GM18951 (cell line): ENCODE results near the gene SFTPD.

Experiments
- POLR2A ChIP-seq: IDR thresholded peaks from 4 replicates; pipeline ENCODE4 v1.6.1; 2011; ENCODE audit warnings: mild to moderate bottlenecking; ENCODE audit not compliant: insufficient read length, insufficient read depth; ENCODE audit errors: extremely low read depth
- in situ Hi-C: fragments of 300-500 bp; cut with MboI; formaldehyde crosslinking; loops from one replicate; pipeline ENCODE4 v1.12.0; 2022; ENCODE audit warnings: low sequenced_read_pairs, mixed read lengths, inconsistent platforms; ENCODE audit not compliant: unreplicated experiment

SFTPD gene

GRCh38 chr10:79941585-79942210 is 7.2 kb downstream of the SFTPD start:
- no peak for TF ChIP-seq POLR2A
- in situ Hi-C loops: loop anchor here (25.0 kb wide), 2 partner anchors 296 to 379 kb away; partner anchors contain the start of gene SFTPA2

- in situ Hi-C loops: loop anchor here (25.0 kb wide), 2 partner anchors 296 to 379 kb away; partner anchors contain the start of gene SFTPA2
- TF ChIP-seq POLR2A: no peak
Measured at GRCh38 chr10:79941146-79941545, 7.8 kb downstream of the SFTPD start.

GRCh38 chr10:79940431-79940830 is 8.5 kb downstream of the SFTPD start:
- in situ Hi-C loops: loop anchor here (25.0 kb wide), 2 partner anchors 297 to 378 kb away; partner anchors contain the start of gene SFTPA2
- TF ChIP-seq POLR2A: no peak

- no peak for TF ChIP-seq POLR2A
- in situ Hi-C loops: loop anchor here (25.0 kb wide), 2 partner anchors 297 to 378 kb away; partner anchors contain the start of gene SFTPA2
Measured at GRCh38 chr10:79939969-79940368, 8.9 kb downstream of the SFTPD start.

- no peak for TF ChIP-seq POLR2A
- in situ Hi-C loops: loop anchor here (25.0 kb wide), 2 partner anchors 298 to 377 kb away; partner anchors contain the start of gene SFTPA2
Measured at GRCh38 chr10:79938728-79939406, 10.0 kb downstream of the SFTPD start.

GRCh38 chr10:79937701-79938151 is 11.2 kb downstream of the SFTPD start:
- no peak for TF ChIP-seq POLR2A
- in situ Hi-C loops: loop anchor here (25.0 kb wide), 2 partner anchors 300 to 375 kb away; partner anchors contain the start of gene SFTPA2

GRCh38 chr10:79936625-79937615 is 12.0 kb downstream of the SFTPD start:
- no peak for TF ChIP-seq POLR2A
- in situ Hi-C loops: loop anchor here (25.0 kb wide), 2 partner anchors 300 to 375 kb away; partner anchors contain the start of gene SFTPA2

GRCh38 chr10:79933961-79934360 is 14.9 kb downstream of the SFTPD start:
- in situ Hi-C loops: loop anchor here (25.0 kb wide), 2 partner anchors 303 to 372 kb away; partner anchors contain the start of gene SFTPA2
- no peak for TF ChIP-seq POLR2A

- in situ Hi-C loops: loop anchor here (25.0 kb wide), 2 partner anchors 304 to 371 kb away; partner anchors contain the start of gene SFTPA2
- no peak for TF ChIP-seq POLR2A
Measured at GRCh38 chr10:79932841-79933379, 16.0 kb downstream of the SFTPD start.

- in situ Hi-C loops: loop anchor here (25.0 kb wide), 2 partner anchors 305 to 370 kb away; partner anchors contain the start of gene SFTPA2
- TF ChIP-seq POLR2A: no peak
Measured at GRCh38 chr10:79932307-79932706, 16.6 kb downstream of the SFTPD start.

GRCh38 chr10:79930751-79931150 is 18.2 kb downstream of the SFTPD start:
- TF ChIP-seq POLR2A: no peak
- in situ Hi-C loops: loop anchor here (25.0 kb wide), 2 partner anchors 307 to 368 kb away; partner anchors contain the start of gene SFTPA2

GRCh38 chr10:79930267-79930666 is 18.6 kb downstream of the SFTPD start:
- in situ Hi-C loops: loop anchor here (25.0 kb wide), 2 partner anchors 307 to 368 kb away; partner anchors contain the start of gene SFTPA2
- no peak for TF ChIP-seq POLR2A
